Mucosa of gallbladder (tissue), 1 donor: ENCODE results near the gene CEMIP. TPM values are rescaled to one million over a fixed set of nuclear protein-coding genes. Genes with fewer than 3 reads are reported as not detected.

Experiments
- DNase-seq: peaks from one replicate; pipeline ENCODE4 v3.0.0-alpha.2; 2020; ENCODE audit warnings: low spot score
- total RNA-seq: library from RNA; stranded (reverse); gene quantifications from one replicate; pipeline ENCODE4 v1.2.1, GENCODE V29; 2021
- donor health status: DM: no; HTN: no; CAD: no.

CEMIP gene
- total RNA-seq, 1 donor from 2014 or later: 1.6 TPM

- DNase-seq: no peak
These were observed 109.7 kb downstream of the CEMIP start for GRCh38 chr15:80888846-80889245.

- DNase-seq: no peak
These were observed 111.3 kb downstream of the CEMIP start for GRCh38 chr15:80890341-80891005.

DNA sequence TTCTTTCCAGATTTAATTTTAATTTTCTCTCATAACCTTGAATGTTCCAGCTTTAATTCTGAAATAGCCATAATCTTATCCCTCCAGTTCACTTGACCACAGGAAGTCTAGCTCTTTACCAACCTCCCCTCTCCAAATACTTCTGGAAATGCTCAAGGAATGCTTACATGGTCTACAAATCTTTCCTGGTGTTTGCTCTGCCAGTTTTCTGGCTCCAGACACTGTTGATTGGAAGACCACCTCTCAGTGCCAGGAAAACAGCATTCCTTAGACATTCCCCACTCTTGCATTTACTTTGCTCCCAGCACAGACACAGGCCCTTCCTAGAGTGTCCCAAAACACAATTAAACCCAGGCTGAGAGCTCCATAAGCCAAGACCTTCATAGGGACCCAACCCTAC lies 111.8 kb downstream of the CEMIP start:
- DNase-seq: no peak

GRCh38 chr15:80892414-80892813 lies 113.2 kb downstream of the CEMIP start:
- DNase-seq: no peak

DNA sequence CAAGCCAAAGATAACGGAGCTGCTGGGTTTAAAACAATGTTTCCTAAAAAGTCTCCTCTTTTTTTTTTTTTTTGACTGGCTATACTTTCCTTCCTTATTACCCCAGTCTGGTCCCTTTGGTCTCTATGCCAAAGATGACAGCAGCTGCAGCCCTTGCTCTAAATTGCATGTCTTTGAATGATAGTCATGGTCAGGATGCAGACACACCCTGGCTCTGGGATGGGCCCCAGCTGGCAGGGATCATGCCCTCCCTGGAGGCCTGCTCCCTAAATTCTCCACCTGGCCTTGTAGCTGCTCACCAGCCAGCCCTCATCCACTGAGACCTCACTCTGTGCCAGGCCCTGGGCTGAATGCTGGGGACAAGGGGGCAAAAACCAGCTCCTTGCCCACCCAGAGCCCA lies 114.6 kb downstream of the CEMIP start:
- DNase-seq: no peak

DNA sequence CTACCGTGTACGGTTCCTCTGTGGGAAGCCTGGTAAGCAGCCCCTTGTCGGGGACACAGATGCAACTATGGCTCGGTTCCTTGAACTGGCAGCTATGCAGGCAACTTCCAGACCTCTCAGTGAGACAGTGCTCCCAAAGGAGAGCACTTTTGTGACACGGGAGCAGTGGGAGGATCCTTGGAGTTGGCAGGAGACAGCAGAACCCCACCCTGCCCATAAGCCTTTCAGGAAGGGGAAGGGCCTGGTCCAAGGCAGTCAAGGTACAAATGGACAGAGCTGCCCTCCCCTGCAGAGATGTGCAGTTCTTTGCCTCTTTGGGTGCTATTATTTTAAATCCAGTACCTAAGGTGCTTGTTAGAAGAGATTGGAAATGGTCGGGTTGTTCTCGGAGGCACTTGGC lies 115.9 kb downstream of the CEMIP start:
- no peak for DNase-seq

- no peak for DNase-seq
These were observed 116.8 kb downstream of the CEMIP start for GRCh38 chr15:80895965-80896364.

DNA sequence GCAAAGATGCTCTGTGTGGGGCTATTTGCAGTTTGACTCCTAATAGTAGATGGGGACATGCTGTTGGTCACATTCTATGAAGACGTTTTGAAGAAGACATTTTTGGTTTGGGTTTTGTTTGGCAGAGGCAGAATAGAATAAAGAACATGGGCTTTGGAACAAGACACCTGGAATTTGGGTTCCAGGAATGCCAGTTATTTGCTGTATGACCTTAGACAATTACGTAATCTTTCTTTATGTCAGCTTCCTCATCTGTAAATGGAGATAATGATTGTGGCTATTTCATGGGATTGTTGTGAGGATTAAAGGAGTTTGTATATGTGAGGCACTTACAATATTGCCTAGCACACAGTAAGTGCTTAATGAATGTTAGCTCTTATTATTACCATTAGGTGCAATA lies 118.9 kb downstream of the CEMIP start:
- no peak for DNase-seq

- DNase-seq: no peak
These were observed 123.2 kb downstream of the CEMIP start for GRCh38 chr15:80902298-80902801.

DNA sequence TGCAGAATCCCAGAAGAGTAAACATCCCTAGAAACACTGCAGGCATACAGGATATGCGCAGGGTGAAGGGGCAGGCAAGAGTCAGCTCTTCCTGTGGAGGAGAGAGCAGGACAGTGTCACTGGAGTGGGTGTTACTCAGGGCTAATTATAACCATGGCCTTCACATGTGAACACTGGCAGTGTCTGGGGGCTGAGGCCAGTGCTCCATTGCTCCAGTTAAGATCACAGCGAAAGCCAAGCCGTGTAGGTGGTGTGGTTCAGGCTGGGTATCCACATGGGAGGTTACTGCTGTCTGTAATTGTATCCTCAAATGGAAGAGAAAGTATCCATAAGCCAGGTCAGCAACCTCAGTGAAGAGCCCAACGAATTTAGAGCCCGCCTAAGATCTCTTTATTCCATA lies 125.8 kb downstream of the CEMIP start:
- no peak for DNase-seq

DNA sequence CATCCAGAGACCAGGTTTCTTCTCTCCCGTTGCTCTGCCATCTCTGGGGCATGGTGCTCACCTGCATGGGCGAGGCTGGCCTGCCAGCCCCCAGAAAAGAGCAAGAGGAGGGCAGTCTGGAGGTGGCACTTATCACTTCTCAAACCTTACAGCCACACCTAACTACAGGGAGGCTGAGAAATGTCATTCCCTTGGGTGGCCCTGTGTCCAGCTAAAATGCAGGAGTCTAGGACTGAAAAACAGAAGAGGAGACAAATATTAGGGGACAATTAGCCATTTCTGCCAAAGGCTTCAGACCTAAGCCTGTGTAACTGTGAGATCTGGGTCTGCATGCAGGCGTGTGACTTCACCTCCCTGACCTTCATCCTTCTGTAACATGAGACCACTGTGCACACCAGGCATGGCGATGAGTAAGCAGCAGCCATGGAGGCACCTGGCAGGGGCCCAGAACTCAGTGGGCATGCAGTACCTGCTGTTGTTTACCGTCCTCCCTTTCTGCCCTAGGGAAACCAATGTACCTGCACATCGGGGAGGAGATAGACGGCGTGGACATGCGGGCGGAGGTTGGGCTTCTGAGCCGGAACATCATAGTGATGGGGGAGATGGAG lies 127.1 kb downstream of the CEMIP start:
- DNase-seq: no peak

DNA sequence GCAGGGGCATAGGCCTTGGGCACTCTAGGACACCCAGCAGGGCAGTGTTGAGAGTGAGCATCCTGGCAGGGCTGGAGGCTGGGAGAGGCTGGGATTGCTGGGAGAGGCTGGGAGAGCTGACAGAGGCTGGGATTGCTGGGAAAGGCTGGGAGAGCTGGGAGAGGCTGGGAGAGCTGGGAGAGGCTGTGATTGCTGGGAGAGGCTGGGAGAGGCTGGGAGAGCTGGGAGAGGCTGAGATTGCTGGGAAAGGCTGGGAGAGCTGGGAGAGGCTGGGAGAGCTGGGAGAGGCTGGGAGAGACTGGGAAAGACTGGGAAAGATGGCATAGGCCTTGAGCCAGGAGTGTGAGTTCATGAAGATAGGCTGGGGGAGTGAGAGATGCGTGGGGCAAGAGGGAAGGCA lies 132.7 kb downstream of the CEMIP start:
- DNase-seq: no peak

DNA sequence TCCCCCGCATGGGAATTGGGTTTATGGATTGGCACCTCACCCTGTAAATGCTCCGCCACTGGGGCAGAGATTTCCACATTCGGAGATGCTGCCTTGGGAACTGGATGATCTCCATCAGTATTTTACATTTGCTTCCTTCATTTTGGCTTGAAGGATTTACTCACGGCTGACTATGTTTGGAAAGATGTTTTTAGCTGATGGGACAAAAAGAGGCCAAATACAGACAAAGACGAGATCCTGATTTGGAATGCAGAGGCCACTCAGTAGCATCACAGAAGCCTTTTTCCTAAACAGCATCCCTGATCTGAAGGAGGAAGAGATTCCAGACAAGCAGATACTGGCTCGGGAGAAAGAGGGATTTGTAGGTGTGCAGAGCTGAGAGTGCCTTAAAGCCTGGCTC lies 133.5 kb downstream of the CEMIP start:
- no peak for DNase-seq

- no peak for DNase-seq
These were observed 134.4 kb downstream of the CEMIP start for GRCh38 chr15:80913541-80913940.

- DNase-seq: no peak
These were observed 136.3 kb downstream of the CEMIP start for GRCh38 chr15:80915472-80915871.

DNA sequence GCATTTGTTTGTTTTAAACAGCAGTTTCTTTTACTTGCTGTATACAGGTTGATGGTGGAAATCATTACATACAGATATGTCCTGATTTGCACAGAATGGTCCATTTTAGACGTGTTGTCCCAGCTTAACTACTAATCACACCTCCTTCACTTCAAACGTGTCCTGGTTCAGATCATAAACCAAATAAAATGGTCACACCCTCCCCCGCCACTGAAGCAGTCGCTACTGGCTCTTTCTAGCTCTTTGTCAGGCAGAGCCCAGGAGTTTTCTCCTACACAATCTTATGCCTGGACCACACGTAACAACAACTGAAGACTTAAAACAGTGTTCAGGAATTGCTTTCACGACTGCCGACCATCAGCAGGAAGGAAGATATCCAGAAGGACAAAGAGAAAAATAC lies 136.9 kb downstream of the CEMIP start:
- DNase-seq: no peak

GRCh38 chr15:80918196-80918783 lies 139.1 kb downstream of the CEMIP start:
- no peak for DNase-seq

DNA sequence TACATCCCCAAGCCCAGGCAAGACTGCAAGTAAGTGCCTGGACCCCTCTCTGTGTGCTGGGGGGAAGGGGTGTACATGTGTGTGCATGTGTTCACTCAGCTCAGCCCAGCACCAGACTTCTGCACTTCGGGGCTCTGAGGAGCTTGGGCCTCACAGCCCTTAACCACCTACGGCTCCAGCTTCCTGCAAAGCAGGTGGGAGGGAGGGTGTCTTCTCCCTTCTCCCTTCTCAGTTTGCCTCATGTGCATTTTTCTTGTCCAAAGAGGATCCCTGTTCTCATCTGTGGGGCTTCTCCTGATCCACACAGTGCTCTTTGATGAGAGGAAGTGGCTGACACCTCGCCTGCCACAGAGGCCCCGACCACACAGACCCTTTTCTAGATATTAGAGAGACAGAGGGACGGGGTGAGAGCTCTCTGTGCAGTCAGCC lies 141.1 kb downstream of the CEMIP start:
- no peak for DNase-seq

DNA sequence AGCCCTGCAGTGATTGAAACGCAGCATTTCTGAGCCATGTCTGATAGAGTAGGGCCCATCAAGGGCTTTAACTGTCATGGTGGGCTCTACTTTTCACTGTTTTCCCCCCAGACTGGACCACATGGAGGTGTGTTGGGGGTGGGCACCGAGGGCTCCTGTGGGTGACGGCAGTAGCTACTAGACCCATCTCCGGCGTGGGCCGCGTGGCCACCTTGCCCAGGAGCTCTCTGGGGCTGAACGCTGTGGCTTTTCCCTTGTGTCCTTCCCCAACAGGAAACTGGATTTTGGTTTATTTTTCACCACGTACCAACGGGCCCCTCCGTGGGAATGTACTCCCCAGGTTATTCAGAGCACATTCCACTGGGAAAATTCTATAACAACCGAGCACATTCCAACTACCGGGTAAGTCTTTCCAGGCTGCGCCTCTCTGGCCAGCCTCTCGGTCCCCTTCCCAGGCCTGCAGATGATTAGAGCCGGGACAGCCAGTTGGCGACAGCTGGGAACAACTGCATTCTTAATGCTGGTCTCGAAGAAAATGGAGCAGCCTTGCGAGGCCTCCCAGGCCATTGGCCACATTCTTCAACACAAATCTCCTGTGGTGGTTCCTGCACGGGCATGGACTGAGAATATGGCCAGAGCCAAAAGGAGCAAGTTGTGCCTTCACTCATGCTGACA lies 142.7 kb downstream of the CEMIP start:
- DNase-seq: no peak

DNA sequence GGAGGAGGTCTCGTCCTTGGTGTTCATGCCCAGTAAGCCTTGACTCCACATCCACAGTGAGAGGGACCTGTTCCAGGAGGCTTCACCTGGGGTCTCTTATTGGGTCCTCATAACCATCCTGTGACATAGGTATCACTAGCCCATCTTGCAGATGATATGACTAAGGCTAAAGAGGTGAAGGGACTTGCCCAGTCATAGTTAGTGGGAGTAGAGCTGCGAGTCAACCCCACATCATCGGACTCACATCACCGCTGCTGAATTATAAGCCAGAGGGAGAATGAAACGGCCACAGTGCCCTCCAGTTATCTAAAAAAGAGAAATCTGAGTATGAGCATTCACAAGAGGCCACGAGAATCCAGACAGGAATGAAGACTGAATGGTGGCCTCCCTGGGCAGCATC lies 144.5 kb downstream of the CEMIP start:
- DNase-seq: no peak

- no peak for DNase-seq
These were observed 145.1 kb downstream of the CEMIP start for GRCh38 chr15:80924278-80924677.

GRCh38 chr15:80925597-80926059 lies 146.5 kb downstream of the CEMIP start:
- no peak for DNase-seq

GRCh38 chr15:80926126-80926525 lies 147.0 kb downstream of the CEMIP start:
- DNase-seq: no peak
